Sigmoid colon (tissue), 4 donors: Measurements from ENCODE around the gene REG3G.

Source experiments
- CTCF ChIP-seq, 4 experiments: fragments of 450-650 bp in 3 of 4; fragments of 200-600 bp in 1 of 4; IDR thresholded peaks; one replicate each; pipeline ENCODE4 v1.5.1; 2016 to 2019; ENCODE audit warnings: antibody characterized with exemption in 4 of 4, mild to moderate bottlenecking in 3 of 4, moderate library complexity in 2 of 4
- EP300 ChIP-seq, 4 donors: sonication (generic); formaldehyde crosslinking; IDR thresholded peaks; one replicate each; pipeline ENCODE4 v1.6.1; 2017; ENCODE audit warnings: antibody characterized with exemption in 4 of 4
- POLR2A ChIP-seq, 2 donors: fragments of 450-650 bp; IDR thresholded peaks; one replicate each; pipeline ENCODE4 v1.6.1; 2016; ENCODE audit warnings: antibody characterized with exemption in 2 of 2, mild to moderate bottlenecking in 2 of 2, moderate library complexity in 2 of 2
- POLR2AphosphoS5 ChIP-seq, 4 donors: sonication (generic); formaldehyde crosslinking; IDR thresholded peaks; one replicate each; pipeline ENCODE4 v1.6.1; 2017; ENCODE audit warnings: antibody characterized with exemption in 4 of 4

- TF ChIP-seq POLR2A (IDR thresholded peaks at IDR 0.05) (no peak), CTCF (IDR thresholded peaks at IDR 0.05) (no peak), POLR2AphosphoS5 (IDR thresholded peaks at IDR 0.05) (no peak), EP300 (IDR thresholded peaks at IDR 0.05) (no peak)
Observed at GRCh38 chr2:78989051-78989450, 36.5 kb upstream of the REG3G start.
